NB4 (cell line): ENCODE measurements around the gene RABGAP1.

Experiments used
- POLR2A ChIP-seq: IDR thresholded peaks from 2 replicates; pipeline ENCODE4 v1.6.1; 2011; ENCODE audit warnings: mild to moderate bottlenecking; ENCODE audit not compliant: insufficient read length; ENCODE audit errors: extremely low read depth
- TF ChIP-seq, protein P1 (sequence below): IDR thresholded peaks from one replicate; pipeline ENCODE4 v1.5.1; 2012; ENCODE audit warnings: low read depth, low read length

DNA sequence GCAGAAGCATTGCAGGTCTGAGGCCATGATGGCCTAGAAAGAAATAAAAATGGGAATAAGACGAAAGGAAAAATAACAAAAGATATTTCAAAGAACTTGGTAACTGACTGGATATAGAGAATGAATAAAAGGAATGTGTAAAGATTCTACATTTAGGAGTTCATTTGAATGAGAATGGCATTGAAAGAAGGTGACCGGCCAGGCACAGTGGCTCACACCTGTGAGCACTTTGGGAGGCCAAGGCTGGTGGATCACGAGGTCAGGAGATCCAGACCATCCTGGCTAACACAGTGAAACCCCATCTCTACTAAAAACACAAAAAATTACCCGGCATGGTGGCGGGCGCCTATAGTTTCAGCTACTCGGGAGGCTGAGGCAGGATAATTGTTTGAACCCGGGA, 18.1 kb upstream of the RABGAP1 start:
- TF ChIP-seq, protein P1, sequence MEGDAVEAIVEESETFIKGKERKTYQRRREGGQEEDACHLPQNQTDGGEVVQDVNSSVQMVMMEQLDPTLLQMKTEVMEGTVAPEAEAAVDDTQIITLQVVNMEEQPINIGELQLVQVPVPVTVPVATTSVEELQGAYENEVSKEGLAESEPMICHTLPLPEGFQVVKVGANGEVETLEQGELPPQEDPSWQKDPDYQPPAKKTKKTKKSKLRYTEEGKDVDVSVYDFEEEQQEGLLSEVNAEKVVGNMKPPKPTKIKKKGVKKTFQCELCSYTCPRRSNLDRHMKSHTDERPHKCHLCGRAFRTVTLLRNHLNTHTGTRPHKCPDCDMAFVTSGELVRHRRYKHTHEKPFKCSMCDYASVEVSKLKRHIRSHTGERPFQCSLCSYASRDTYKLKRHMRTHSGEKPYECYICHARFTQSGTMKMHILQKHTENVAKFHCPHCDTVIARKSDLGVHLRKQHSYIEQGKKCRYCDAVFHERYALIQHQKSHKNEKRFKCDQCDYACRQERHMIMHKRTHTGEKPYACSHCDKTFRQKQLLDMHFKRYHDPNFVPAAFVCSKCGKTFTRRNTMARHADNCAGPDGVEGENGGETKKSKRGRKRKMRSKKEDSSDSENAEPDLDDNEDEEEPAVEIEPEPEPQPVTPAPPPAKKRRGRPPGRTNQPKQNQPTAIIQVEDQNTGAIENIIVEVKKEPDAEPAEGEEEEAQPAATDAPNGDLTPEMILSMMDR: no peak
- no peak for TF ChIP-seq POLR2A
